Measurements from ENCODE around the gene PIRT. TPM values are rescaled to one million over a fixed set of nuclear protein-coding genes. Genes with fewer than 3 reads are reported as not detected.
"Not testable (repeated sequence)": the region's sequence is repeated elsewhere in the genome, so short reads cannot be mapped to it uniquely, and the experiment has no call there.

The PIRT gene
- 6.5 TPM for polyA plus RNA-seq
- long read RNA-seq, donor 1, partial matches to known transcripts, result 0 of 2 reads
- long read RNA-seq, donor 1, other reads (novel, unspliced or antisense), result 0 of 2 reads
- long read RNA-seq, donor 2, partial matches to known transcripts, result 0 of 2 reads
- long read RNA-seq, donor 2, other reads (novel, unspliced or antisense), result 0 of 2 reads
- long read RNA-seq, donor 3, result 0 reads
- long read RNA-seq, donor 4, result 0 reads
- long read RNA-seq, donor 5, partial matches to known transcripts, result 0 of 3 reads
- long read RNA-seq, donor 5, other reads (novel, unspliced or antisense), result 0 of 3 reads
- long read RNA-seq, donor 6, partial matches to known transcripts, result 0 of 2 reads
- long read RNA-seq, donor 6, other reads (novel, unspliced or antisense), result 0 of 2 reads
- long read RNA-seq, donor 7, partial matches to known transcripts, result 0 of 4 reads
- long read RNA-seq, donor 7, other reads (novel, unspliced or antisense), result 0 of 4 reads
- long read RNA-seq, donor 8, result 0 reads
- long read RNA-seq, donor 9, partial matches to known transcripts, result 0 of 1 reads
- long read RNA-seq, donor 9, other reads (novel, unspliced or antisense), result 0 of 1 reads
- long read RNA-seq, donor 10, partial matches to known transcripts, result 0 of 4 reads
- long read RNA-seq, donor 10, other reads (novel, unspliced or antisense), result 0 of 4 reads
- long read RNA-seq, donor 11, partial matches to known transcripts, result 0 of 4 reads
- long read RNA-seq, donor 11, other reads (novel, unspliced or antisense), result 0 of 4 reads

DNA sequence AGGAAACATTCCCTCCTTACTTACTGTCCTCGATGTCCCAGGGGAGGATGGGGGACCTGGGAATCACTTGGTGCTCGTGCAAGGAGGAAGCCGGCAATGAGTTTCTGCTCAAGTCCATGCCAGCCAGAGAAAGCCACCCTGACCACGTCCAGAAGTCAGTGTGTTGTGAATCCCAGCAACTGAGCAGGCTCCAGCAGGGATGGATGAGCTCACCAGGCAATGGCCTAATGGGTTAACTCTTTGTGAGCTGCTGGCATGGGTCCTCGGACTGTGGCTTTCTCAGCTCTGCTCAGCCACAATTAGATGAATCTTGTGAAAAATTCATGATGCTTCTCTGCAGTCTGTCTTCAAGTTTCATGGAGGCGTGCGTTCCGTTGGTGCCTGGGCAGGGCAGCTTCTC is at the start of gene PIRT:
Gene PIRT, minus strand, starts transcription at position 167 of the 400 bp plus-strand sequence. CDS start 12,442 bp downstream, outside the sequence.
- no peaks in the 10 kb centered on the region for H3K9me3 ChIP-seq (ENCODE audit: control insufficient read depth, low read depth, low read length)
- peak within 1 kb of the TSS; percentile 4 for H3K4me3 ChIP-seq (ENCODE audit: low read length)
- H3K27me3 ChIP-seq (ENCODE audit: control insufficient read depth, insufficient read depth, low read length), result no peaks in the 10 kb centered on the region
- no CpG with 5 or more reads among the region's 8 CpGs for WGBS (ENCODE audit: insufficient coverage, low lambda C conversion rate)
- peak within 1 kb of the TSS; percentile 21 for H3K27ac ChIP-seq (ENCODE audit: low read length)
- H3K36me3 ChIP-seq (ENCODE audit: control insufficient read depth, insufficient read depth, low read length), result no peaks in the 10 kb centered on the region
- DNase-seq, result no peak
- peaks cover 3% of the 10 kb centered on the region for H3K4me1 ChIP-seq (ENCODE audit: control insufficient read depth, insufficient read depth, low read length)

DNA sequence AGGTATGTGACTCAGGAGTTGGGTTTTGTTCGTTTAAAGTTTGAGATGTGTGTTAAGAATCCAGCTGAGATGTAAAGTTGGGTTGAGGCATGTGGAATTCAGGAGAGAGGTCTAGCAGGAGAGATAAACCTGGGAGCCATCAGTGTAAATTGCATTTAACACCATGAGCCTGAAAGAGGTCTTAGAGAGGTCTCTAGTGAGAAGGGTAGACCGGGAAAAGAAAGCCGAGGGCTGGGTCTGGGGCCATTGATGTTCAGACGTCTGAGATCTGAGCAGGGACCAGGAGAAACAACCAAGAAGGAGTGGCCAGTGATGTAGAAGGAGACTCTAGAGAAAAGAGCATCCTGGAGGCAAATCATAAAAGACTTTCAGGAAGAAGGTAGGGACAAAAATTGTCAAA is 44.1 kb upstream of the PIRT start:
- Histone ChIP-seq H3K9me3 (ENCODE audit: control insufficient read depth, low read depth, low read length) (no peaks in the 10 kb centered on the region), H3K27ac (ENCODE audit: low read length) (no peak overlapping the region), H3K36me3 (ENCODE audit: control insufficient read depth, insufficient read depth, low read length) (no peaks in the 10 kb centered on the region), H3K27me3 (ENCODE audit: control insufficient read depth, insufficient read depth, low read length) (no peaks in the 10 kb centered on the region), H3K4me1 (ENCODE audit: control insufficient read depth, insufficient read depth, low read length) (no peaks in the 10 kb centered on the region), H3K4me3 (ENCODE audit: low read length) (no peak overlapping the region)
- DNase-seq, result no peak
- 64% methylated on average over 2 of the region's 4 CpGs for WGBS (ENCODE audit: insufficient coverage, low lambda C conversion rate)

DNA sequence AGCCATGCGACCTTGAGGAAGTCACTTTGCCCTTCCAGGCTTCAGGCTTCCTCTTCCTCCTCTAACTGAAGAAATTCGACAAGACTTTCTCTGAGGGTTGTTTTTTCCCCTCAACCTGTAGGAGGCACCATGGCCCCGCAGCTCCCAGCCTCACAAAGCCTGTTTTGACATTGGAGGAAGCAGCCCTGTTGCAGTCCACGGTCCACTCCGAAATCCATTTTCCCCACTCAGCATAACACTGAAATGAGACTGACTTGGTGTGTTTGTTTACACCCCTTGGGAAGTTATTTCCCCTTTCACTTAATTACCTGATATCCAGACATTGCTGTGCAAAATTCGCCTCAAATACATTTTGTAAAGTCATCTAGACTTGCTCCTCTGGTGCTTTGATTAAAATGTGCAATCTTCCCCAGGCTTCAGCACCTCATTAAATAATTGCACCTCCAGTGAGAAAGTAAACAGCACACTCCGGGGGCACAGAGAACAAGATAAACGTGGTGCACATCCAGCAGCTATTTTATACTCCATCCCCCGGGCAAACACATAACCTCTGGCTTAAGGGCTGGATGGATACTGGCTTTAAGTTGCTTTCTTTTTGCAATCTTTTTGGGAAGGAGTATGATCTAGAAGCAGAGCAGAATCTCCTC is 41.4 kb upstream of the PIRT start:
- Histone ChIP-seq H3K36me3 (ENCODE audit: control insufficient read depth, insufficient read depth, low read length) (no peaks in the 10 kb centered on the region), H3K4me1 (ENCODE audit: control insufficient read depth, insufficient read depth, low read length) (no peaks in the 10 kb centered on the region), H3K27ac (ENCODE audit: low read length) (no peak overlapping the region), H3K27me3 (ENCODE audit: control insufficient read depth, insufficient read depth, low read length) (no peaks in the 10 kb centered on the region), H3K4me3 (ENCODE audit: low read length) (no peak overlapping the region), H3K9me3 (ENCODE audit: control insufficient read depth, low read depth, low read length) (no peaks in the 10 kb centered on the region)
- WGBS (ENCODE audit: insufficient coverage, low lambda C conversion rate), result 29% methylated on average over 1 of the region's 9 CpGs
- DNase-seq, result no peak

DNA sequence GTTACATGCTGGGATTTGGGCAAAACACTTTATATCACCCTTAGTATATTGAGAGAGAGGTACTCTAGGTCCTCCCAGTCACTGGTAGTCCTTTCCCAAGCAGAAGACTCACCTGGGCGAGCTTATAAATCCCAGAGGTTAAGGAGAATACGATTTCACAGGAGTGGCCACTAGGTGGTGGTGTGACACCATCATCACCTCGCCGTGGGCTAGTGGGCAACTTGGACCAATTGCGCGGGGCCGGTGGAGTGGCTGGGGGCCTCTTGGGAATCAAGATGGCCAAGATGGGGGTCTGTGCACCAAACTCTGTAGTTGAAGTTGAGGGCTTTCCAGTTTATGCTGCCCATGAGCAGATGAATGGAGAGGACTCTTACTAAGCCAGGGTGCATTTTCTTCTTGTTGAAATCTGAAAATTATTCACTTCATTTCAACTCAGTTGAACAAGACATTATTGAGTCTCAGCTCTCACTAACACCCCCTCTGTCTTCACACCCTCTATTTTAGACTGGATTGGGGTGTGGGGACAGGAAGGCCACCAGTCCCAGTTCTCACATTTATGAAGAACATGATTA is 38.2 kb upstream of the PIRT start:
- Histone ChIP-seq H3K27me3 (ENCODE audit: control insufficient read depth, insufficient read depth, low read length) (no peaks in the 10 kb centered on the region), H3K36me3 (ENCODE audit: control insufficient read depth, insufficient read depth, low read length) (no peaks in the 10 kb centered on the region), H3K4me3 (ENCODE audit: low read length) (no peak overlapping the region), H3K27ac (ENCODE audit: low read length) (no peak overlapping the region), H3K4me1 (ENCODE audit: control insufficient read depth, insufficient read depth, low read length) (no peaks in the 10 kb centered on the region), H3K9me3 (ENCODE audit: control insufficient read depth, low read depth, low read length) (no peaks in the 10 kb centered on the region)
- no CpG with 5 or more reads among the region's 7 CpGs for WGBS (ENCODE audit: insufficient coverage, low lambda C conversion rate)
- DNase-seq, result peak; percentile 16 to 24

DNA sequence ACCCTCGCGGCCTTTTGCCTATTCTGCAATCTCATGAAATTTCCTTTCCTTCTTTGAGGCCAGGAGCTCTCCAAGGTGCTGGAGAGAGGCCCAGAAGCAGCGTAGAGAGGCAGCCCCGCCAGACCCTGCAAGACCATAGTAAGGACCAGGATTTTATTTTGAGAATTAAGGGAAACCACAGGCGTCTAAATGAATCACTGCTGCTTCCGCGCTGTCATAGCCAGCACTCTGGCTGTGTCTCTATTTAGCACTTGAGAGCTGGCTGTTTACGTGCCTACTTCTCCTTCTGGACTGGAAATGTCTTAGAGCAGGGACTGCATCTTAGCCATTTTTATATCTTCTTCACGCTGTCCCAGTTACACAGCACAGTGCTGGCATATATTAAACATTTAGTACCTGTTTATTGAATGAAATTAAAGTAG is 37.6 kb upstream of the PIRT start:
- Histone ChIP-seq H3K27ac (ENCODE audit: low read length) (no peak overlapping the region), H3K4me3 (ENCODE audit: low read length) (no peak overlapping the region), H3K27me3 (ENCODE audit: control insufficient read depth, insufficient read depth, low read length) (no peaks in the 10 kb centered on the region), H3K4me1 (ENCODE audit: control insufficient read depth, insufficient read depth, low read length) (no peaks in the 10 kb centered on the region), H3K9me3 (ENCODE audit: control insufficient read depth, low read depth, low read length) (no peaks in the 10 kb centered on the region), H3K36me3 (ENCODE audit: control insufficient read depth, insufficient read depth, low read length) (no peaks in the 10 kb centered on the region)
- no CpG with 5 or more reads among the region's 9 CpGs for WGBS (ENCODE audit: insufficient coverage, low lambda C conversion rate)
- DNase-seq, result peak in 1 of 2 donors; percentile 25

DNA sequence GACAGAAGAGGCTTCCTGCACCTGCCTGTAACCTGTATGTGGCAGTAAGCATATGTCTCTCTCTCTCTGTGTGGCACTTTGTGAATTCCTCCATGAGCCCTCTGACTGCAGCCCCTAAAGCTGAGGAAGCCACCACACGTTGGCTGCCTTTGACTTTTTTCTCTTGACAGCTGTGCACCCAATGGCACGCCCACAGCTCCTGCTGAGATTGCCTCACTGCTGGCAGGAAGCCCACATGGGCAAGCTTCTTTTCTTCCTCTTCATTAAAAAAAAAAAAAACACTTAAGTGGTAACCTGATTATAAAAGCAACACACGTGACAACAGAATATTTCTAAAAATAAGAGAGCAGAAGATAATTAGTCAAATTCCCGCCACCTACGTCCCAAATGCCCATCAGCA is 34.0 kb upstream of the PIRT start:
- no peaks in the 10 kb centered on the region for H3K9me3 ChIP-seq (ENCODE audit: control insufficient read depth, low read depth, low read length)
- DNase-seq, result no peak
- H3K27ac ChIP-seq (ENCODE audit: low read length), result no peak overlapping the region
- no CpG with 5 or more reads among the region's 5 CpGs for WGBS (ENCODE audit: insufficient coverage, low lambda C conversion rate)
- no peaks in the 10 kb centered on the region for H3K36me3 ChIP-seq (ENCODE audit: control insufficient read depth, insufficient read depth, low read length)
- H3K4me1 ChIP-seq (ENCODE audit: control insufficient read depth, insufficient read depth, low read length), result no peaks in the 10 kb centered on the region
- no peaks in the 10 kb centered on the region for H3K27me3 ChIP-seq (ENCODE audit: control insufficient read depth, insufficient read depth, low read length)
- no peak overlapping the region for H3K4me3 ChIP-seq (ENCODE audit: low read length)

DNA sequence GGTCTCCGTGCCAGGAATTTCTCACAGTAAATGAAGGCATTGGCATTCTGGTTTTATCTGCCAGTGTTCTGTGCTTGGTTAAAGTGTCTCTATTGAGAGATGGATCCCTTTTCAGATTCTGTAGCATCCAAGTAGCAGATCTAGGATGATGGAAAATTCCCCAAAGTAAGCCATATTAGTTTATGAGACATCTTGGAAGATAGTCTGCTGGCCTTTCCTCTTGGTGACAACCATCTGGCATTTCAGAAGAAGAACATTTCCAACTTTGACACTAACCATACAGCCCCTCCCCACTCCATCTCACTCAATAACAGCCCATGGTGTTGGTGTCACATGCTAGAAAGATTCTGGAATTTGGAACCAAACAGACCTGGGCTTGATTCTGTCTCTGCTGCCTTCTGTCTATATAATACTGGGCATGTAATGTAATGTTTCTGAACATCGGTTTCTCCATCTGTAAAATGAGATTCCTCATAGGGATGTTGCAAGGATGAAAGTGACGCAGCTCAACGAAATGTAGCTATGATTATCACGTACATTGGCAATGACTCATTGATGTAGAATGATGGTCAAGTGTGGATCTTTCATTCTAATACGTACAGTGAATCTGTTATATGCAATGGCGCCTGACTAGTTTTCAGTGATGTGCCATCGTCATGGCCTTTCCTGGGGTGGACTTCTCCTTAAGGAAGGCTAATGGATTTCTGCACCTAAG is 32.6 kb upstream of the PIRT start:
- Histone ChIP-seq H3K27me3 (ENCODE audit: control insufficient read depth, insufficient read depth, low read length) (no peaks in the 10 kb centered on the region), H3K27ac (ENCODE audit: low read length) (no peak overlapping the region), H3K9me3 (ENCODE audit: control insufficient read depth, low read depth, low read length) (no peaks in the 10 kb centered on the region), H3K36me3 (ENCODE audit: control insufficient read depth, insufficient read depth, low read length) (no peaks in the 10 kb centered on the region), H3K4me1 (ENCODE audit: control insufficient read depth, insufficient read depth, low read length) (no peaks in the 10 kb centered on the region), H3K4me3 (ENCODE audit: low read length) (no peak overlapping the region)
- WGBS (ENCODE audit: insufficient coverage, low lambda C conversion rate), result 82% methylated on average over 3 of the region's 8 CpGs
- DNase-seq, result no peak

DNA sequence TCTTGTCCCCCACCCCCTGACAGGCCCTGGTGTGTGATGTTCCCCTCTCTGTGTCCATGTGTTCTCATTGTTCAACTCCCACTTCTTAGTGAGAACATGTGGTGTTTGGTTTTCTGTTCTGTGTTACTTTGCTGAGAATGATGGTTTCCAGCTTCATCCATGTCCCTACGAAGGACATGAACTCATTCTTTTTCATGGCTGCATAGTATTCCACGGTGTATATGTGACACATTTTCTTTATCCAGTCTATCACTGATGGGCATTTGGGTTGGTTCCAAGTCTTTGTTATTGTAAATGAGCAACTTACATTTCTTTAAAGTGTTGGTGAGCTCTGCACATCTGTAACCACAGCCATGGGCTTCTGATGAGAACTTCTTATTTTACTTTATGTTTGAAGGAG is 30.9 kb upstream of the PIRT start:
- not testable (repeated sequence) for DNase-seq; H3K27me3 ChIP-seq (ENCODE audit: control insufficient read depth, insufficient read depth, low read length); H3K4me3 ChIP-seq (ENCODE audit: low read length); H3K4me1 ChIP-seq (ENCODE audit: control insufficient read depth, insufficient read depth, low read length); H3K9me3 ChIP-seq (ENCODE audit: control insufficient read depth, low read depth, low read length); H3K36me3 ChIP-seq (ENCODE audit: control insufficient read depth, insufficient read depth, low read length); H3K27ac ChIP-seq (ENCODE audit: low read length)
- no CpG with 5 or more reads among the region's 2 CpGs for WGBS (ENCODE audit: insufficient coverage, low lambda C conversion rate)

DNA sequence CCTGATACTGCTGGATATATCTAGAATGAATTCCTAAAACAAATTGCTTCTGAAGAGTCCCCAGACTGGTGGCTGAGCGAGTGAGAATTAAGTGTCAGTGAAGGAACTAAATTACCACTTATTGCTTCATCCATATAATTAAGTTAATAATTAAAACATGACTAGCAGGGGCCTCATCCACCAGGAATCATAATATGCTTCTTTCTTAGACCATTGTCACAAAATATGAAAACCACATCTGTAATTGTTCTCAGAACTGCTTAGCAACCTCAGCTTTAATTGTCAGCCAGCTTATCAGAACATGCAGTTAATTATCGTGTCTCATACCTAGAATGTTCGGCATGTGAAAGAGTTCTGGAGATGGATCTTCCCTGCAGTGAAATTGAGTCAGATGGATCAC is 21.2 kb upstream of the PIRT start:
- Histone ChIP-seq H3K9me3 (ENCODE audit: control insufficient read depth, low read depth, low read length) (no peaks in the 10 kb centered on the region), H3K27ac (ENCODE audit: low read length) (no peak overlapping the region), H3K4me1 (ENCODE audit: control insufficient read depth, insufficient read depth, low read length) (no peaks in the 10 kb centered on the region), H3K36me3 (ENCODE audit: control insufficient read depth, insufficient read depth, low read length) (no peaks in the 10 kb centered on the region), H3K4me3 (ENCODE audit: low read length) (no peak overlapping the region), H3K27me3 (ENCODE audit: control insufficient read depth, insufficient read depth, low read length) (no peaks in the 10 kb centered on the region)
- DNase-seq, result no peak
- WGBS (ENCODE audit: insufficient coverage, low lambda C conversion rate), result no CpG with 5 or more reads among the region's 3 CpGs

DNA sequence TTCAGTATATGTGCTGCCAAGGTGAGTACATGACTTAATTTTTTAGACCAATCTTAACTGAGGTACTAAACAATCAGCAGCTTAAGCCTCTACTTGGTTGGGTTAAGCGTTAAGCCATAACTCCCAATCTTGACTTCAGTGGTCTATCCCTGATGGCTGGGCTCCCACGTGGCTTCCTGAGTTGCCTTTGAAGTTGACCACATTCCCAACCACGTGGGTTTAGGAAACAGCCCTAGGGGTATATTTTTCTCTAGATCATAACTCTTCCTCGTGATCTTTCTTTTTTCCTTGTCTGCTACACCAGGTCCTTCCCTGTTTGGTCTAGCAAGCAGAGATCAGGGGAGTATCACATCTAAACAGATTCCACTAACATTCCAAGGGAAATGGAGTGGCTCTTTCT is 20.1 kb upstream of the PIRT start:
- Histone ChIP-seq H3K36me3 (ENCODE audit: control insufficient read depth, insufficient read depth, low read length) (no peaks in the 10 kb centered on the region), H3K27ac (ENCODE audit: low read length) (no peak overlapping the region), H3K9me3 (ENCODE audit: control insufficient read depth, low read depth, low read length) (no peaks in the 10 kb centered on the region), H3K27me3 (ENCODE audit: control insufficient read depth, insufficient read depth, low read length) (no peaks in the 10 kb centered on the region), H3K4me1 (ENCODE audit: control insufficient read depth, insufficient read depth, low read length) (no peaks in the 10 kb centered on the region), H3K4me3 (ENCODE audit: low read length) (no peak overlapping the region)
- WGBS (ENCODE audit: insufficient coverage, low lambda C conversion rate), result no CpG with 5 or more reads among the region's 4 CpGs
- no peak for DNase-seq
